Prostate gland (tissue), 2 donors: ENCODE data around the gene IGFBP2. TPM values are rescaled to one million over a fixed set of nuclear protein-coding genes. Genes with fewer than 3 reads are reported as not detected.

Source experiments
- DNase-seq: peaks from one replicate; pipeline ENCODE4 v3.0.0-alpha.2; 2019; ENCODE audit warnings: low spot score
- H3K27ac ChIP-seq, 2 donors: fragments of 200-600 bp; sonication (generic); 2 replicates each; pipeline ENCODE4 v1.5.1; 2017 to 2019
- H3K27me3 ChIP-seq: fragments of 200-600 bp; sonication (generic); replicated peaks from 2 replicates; pipeline ENCODE4 v1.5.1; 2019; ENCODE audit not compliant: insufficient read depth
- H3K36me3 ChIP-seq, 2 donors: fragments of 200-600 bp; sonication (generic); 1 replicate in 1 of 2; 2 replicates in 1 of 2; pipeline versions ENCODE4 v1.5.1 to v1.8.1; 2017 to 2019
- H3K4me1 ChIP-seq: fragments of 200-600 bp; sonication (generic); replicated peaks from 2 replicates; pipeline ENCODE4 v1.5.1; 2019
- H3K4me3 ChIP-seq, 2 donors: fragments of 200-600 bp; sonication (generic); 2 replicates each; pipeline ENCODE4 v1.5.1; 2017 to 2019
- H3K9me3 ChIP-seq: fragments of 200-600 bp; sonication (generic); 2 replicates; pipeline ENCODE4 v1.5.1; 2017
- POLR2A ChIP-seq: fragments of 450-650 bp; IDR thresholded peaks from one replicate; pipeline ENCODE4 v1.6.1; 2016; ENCODE audit warnings: antibody characterized with exemption, mild to moderate bottlenecking
- POLR2AphosphoS5 ChIP-seq: sonication (generic); formaldehyde crosslinking; IDR thresholded peaks from one replicate; pipeline ENCODE4 v1.6.1; 2017; ENCODE audit warnings: antibody characterized with exemption
- WGBS: methylation state at CpG from one replicate; pipeline ENCODE4 v1.1.5; 2018; 5-methylcytosine and 5-hydroxymethylcytosine counted together
- intact Hi-C: fragments of 100-400 bp; cut with DNase I; formaldehyde crosslinking; loops from one replicate; pipeline ENCODE4 v1.14.2; 2022
- total RNA-seq, 2 donors: library from RNA; depleted of rRNA; stranded (reverse); fragments of >200 nt; gene quantifications; one replicate each; pipeline ENCODE4 v1.1.0, GENCODE V29; 2016
- TF ChIP-seq, protein P1 (sequence below), 4 experiments: fragments of 200-600 bp in 2 of 4; fragments of 450-650 bp in 2 of 4; sonication (generic) in 2 of 4; IDR thresholded peaks; 1 replicate in 3 of 4; 2 replicates in 1 of 4; pipeline ENCODE4 v1.5.1; 2016 to 2019; ENCODE audit warnings: antibody characterized with exemption in 4 of 4, mild to moderate bottlenecking in 2 of 4, moderate library complexity in 2 of 4

Gene IGFBP2
- total RNA-seq, 2 donors from 2014 or later, result 152 to 250 TPM

GRCh38 chr2:216626168-216626874 lies 6.9 kb upstream of the IGFBP2 start:
- Histone ChIP-seq H3K4me1 (peaks cover 5% of the 10 kb centered on the region), H3K36me3 (no peaks in the 10 kb centered on the region), H3K27ac (no peak overlapping the region), H3K9me3 (no peaks in the 10 kb centered on the region), H3K27me3 (no peaks in the 10 kb centered on the region), H3K4me3 (no peak overlapping the region)
- WGBS, result 52% methylated on average over 7 of the region's 7 CpGs
- peak; percentile 26 for DNase-seq
- intact Hi-C loops, result no loop called here
- TF ChIP-seq POLR2AphosphoS5 (peak; percentile 42), POLR2A (no peak)

GRCh38 chr2:216626875-216627245 lies 6.4 kb upstream of the IGFBP2 start:
- H3K27me3 ChIP-seq, result no peaks in the 10 kb centered on the region
- no peak overlapping the region for H3K27ac ChIP-seq
- H3K4me3 ChIP-seq, result no peak overlapping the region
- DNase-seq, result no peak
- intact Hi-C loops, result no loop called here
- H3K36me3 ChIP-seq, result no peaks in the 10 kb centered on the region
- WGBS, result 66% methylated on average over 2 of the region's 2 CpGs
- TF ChIP-seq, protein P1, sequence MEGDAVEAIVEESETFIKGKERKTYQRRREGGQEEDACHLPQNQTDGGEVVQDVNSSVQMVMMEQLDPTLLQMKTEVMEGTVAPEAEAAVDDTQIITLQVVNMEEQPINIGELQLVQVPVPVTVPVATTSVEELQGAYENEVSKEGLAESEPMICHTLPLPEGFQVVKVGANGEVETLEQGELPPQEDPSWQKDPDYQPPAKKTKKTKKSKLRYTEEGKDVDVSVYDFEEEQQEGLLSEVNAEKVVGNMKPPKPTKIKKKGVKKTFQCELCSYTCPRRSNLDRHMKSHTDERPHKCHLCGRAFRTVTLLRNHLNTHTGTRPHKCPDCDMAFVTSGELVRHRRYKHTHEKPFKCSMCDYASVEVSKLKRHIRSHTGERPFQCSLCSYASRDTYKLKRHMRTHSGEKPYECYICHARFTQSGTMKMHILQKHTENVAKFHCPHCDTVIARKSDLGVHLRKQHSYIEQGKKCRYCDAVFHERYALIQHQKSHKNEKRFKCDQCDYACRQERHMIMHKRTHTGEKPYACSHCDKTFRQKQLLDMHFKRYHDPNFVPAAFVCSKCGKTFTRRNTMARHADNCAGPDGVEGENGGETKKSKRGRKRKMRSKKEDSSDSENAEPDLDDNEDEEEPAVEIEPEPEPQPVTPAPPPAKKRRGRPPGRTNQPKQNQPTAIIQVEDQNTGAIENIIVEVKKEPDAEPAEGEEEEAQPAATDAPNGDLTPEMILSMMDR (IDR thresholded peaks at IDR 0.05), result no peak
- no peak for TF ChIP-seq POLR2AphosphoS5
- no peak for TF ChIP-seq POLR2A
- no peaks in the 10 kb centered on the region for H3K9me3 ChIP-seq
- peaks cover under 1% of the 10 kb centered on the region for H3K4me1 ChIP-seq

DNA sequence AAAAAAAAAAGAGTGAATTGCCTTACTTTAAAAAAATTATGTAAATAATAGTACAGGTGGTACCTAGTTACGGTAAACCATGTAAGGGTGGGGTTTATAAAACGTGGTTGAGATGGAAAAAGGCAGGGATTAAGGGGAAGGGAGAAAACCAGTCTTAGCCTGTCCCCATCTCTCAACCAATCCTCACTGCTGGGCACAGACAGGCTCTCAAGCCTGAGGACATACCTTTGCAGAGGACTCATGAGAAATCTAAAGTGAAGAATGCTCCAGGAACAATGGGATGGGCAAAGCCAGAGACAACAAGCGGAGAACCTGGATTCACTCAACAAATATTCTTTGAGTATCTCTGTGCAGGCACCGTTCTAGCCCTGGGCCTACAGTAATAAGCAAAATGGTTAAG lies 3.4 kb upstream of the IGFBP2 start:
- H3K27me3 ChIP-seq, result no peaks in the 10 kb centered on the region
- no peaks in the 10 kb centered on the region for H3K9me3 ChIP-seq
- no peaks in the 10 kb centered on the region for H3K36me3 ChIP-seq
- DNase-seq, result no peak
- TF ChIP-seq, protein P1 (IDR thresholded peaks at IDR 0.05), result no peak
- TF ChIP-seq POLR2AphosphoS5 (no peak), POLR2A (no peak)
- no peaks in the 10 kb centered on the region for H3K4me1 ChIP-seq
- no peak overlapping the region for H3K4me3 ChIP-seq
- 78% methylated on average over 4 of the region's 4 CpGs for WGBS
- intact Hi-C loops, result loop anchor here (5.0 kb wide), 2 partner anchors 32 to 97 kb away; no protein-coding TSS in a partner anchor
- no peak overlapping the region for H3K27ac ChIP-seq

- no peak for DNase-seq
- H3K9me3 ChIP-seq, result no peaks in the 10 kb centered on the region
- H3K27me3 ChIP-seq, result no peaks in the 10 kb centered on the region
- intact Hi-C loops, result loop anchor here (2.0 to 5.0 kb wide), 3 partner anchors 32 to 100 kb away; no protein-coding TSS in a partner anchor
- H3K4me3 ChIP-seq, result no peak overlapping the region
- H3K4me1 ChIP-seq, result no peaks in the 10 kb centered on the region
- TF ChIP-seq POLR2A (no peak), POLR2AphosphoS5 (no peak)
- TF ChIP-seq, protein P1 (IDR thresholded peaks at IDR 0.05), result no peak
- peak overlapping the region in 1 of 2 donors; percentile 48 for H3K27ac ChIP-seq
- WGBS, result 58% methylated on average over 13 of the region's 13 CpGs
- no peaks in the 10 kb centered on the region for H3K36me3 ChIP-seq
These were observed 771 bp upstream of the IGFBP2 start for GRCh38 chr2:216632346-216632951.

DNA sequence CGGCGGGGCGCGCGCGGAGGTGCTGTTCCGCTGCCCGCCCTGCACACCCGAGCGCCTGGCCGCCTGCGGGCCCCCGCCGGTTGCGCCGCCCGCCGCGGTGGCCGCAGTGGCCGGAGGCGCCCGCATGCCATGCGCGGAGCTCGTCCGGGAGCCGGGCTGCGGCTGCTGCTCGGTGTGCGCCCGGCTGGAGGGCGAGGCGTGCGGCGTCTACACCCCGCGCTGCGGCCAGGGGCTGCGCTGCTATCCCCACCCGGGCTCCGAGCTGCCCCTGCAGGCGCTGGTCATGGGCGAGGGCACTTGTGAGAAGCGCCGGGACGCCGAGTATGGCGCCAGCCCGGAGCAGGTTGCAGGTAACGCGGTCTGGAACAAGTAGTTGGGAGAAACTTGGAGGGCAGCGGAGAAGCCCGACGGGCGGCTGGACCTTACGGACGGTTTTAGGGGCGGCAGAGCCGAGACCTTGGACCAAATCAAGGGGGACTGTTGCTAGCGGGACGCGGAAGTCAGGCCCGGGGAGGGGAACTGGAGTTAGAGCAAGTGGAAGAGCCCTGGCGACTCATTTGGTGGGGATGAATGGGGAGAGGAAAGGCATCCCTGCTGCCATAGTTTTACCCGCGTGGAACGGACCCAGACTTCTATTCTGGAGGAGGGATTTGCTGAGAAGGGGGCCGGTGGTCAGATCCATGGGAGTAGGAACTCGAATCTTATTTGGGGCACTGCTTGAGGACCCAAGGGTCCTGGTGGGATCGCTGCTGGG lies 573 bp downstream of the IGFBP2 start:
- no peaks in the 10 kb centered on the region for H3K4me1 ChIP-seq
- intact Hi-C loops, result loop anchor here (2.0 to 5.0 kb wide), 3 partner anchors 31 to 101 kb away; no protein-coding TSS in a partner anchor
- peak overlapping the region; percentile 16 to 61 for H3K27ac ChIP-seq
- no peak for DNase-seq
- H3K9me3 ChIP-seq, result no peaks in the 10 kb centered on the region
- no peak for TF ChIP-seq POLR2AphosphoS5
- TF ChIP-seq POLR2A, result no peak
- TF ChIP-seq, protein P1 (IDR thresholded peaks at IDR 0.05), result no peak
- WGBS, result under 1% methylated on average over 24 of the region's 71 CpGs
- H3K36me3 ChIP-seq, result no peaks in the 10 kb centered on the region
- no peaks in the 10 kb centered on the region for H3K27me3 ChIP-seq
- H3K4me3 ChIP-seq, result peak overlapping the region; percentile 57 to 60
